Heart right ventricle (tissue), 16 donors: Measurements from ENCODE around the gene ABCB10. TPM values are rescaled to one million over a fixed set of nuclear protein-coding genes. Genes with fewer than 3 reads are reported as not detected.

Source experiments
- ATAC-seq, 8 donors: fragments of 200-7000 bp; cut with Tn5 transposase; one replicate each; pipeline ENCODE4 v1.9.1; 2020; ENCODE audit warnings: mild to moderate bottlenecking in 8 of 8, moderate library complexity in 8 of 8, moderate number of reproducible peaks in 1 of 8
- DNase-seq, 2 donors: peaks; one replicate each; pipeline ENCODE4 v3.0.0-alpha.2; 2020
- H3K27ac ChIP-seq, 10 donors: fragments of 200-600 bp; sonication (generic) in 2 of 10; one replicate each; pipeline versions ENCODE4 v1.5.0 to v1.8.0; 2020 to 2022; ENCODE audit warnings: mild to moderate bottlenecking in 3 of 10
- H3K27me3 ChIP-seq, 7 donors: fragments of 200-600 bp; one replicate each; pipeline ENCODE4 v1.8.0; 2021 to 2022; ENCODE audit warnings: mild to moderate bottlenecking in 2 of 7
- H3K36me3 ChIP-seq, 9 donors: fragments of 200-600 bp; sonication (generic) in 1 of 9; one replicate each; pipeline versions ENCODE4 v1.5.0 to v1.8.0; 2020 to 2022; ENCODE audit warnings: mild to moderate bottlenecking in 2 of 9
- H3K4me1 ChIP-seq, 9 donors: fragments of 200-600 bp; sonication (generic) in 1 of 9; one replicate each; pipeline versions ENCODE4 v1.5.0 to v1.8.0; 2020 to 2022; ENCODE audit warnings: mild to moderate bottlenecking in 4 of 9
- H3K4me3 ChIP-seq, 10 donors: fragments of 200-600 bp; sonication (generic) in 2 of 10; one replicate each; pipeline versions ENCODE4 v1.5.0 to v1.8.0; 2020 to 2022; ENCODE audit warnings: mild to moderate bottlenecking in 7 of 10, moderate library complexity in 2 of 10
- H3K9me3 ChIP-seq, 11 donors: fragments of 200-600 bp in 10 of 11; sonication (generic) in 2 of 11; one replicate each; pipeline versions ENCODE4 v1.5.0 to v1.8.0; 2013 to 2022; ENCODE audit warnings: mild to moderate bottlenecking in 2 of 11, control low read depth in 1 of 11, moderate library complexity in 1 of 11
- WGBS, 2 donors: extraction: QIAGEN DNeasy Blood & Tissue Kit; methylation state at CpG; one replicate each; pipeline ENCODE4 v1.1.7; 2013; ENCODE audit warnings: inconsistent platforms in 1 of 2; 5-methylcytosine and 5-hydroxymethylcytosine counted together
- intact Hi-C, 10 donors: fragments of 100-400 bp; cut with DNase I; formaldehyde crosslinking; loops; one replicate each; pipeline versions ENCODE4 v1.11.1 to v1.14.2; 2022
- polyA plus RNA-seq, 2 donors: library from polyadenylated mRNA; stranded (reverse); fragments of 200-250 nt; gene quantifications; one replicate each; pipeline ENCODE4 v1.2.3, GENCODE V29; 2013
- total RNA-seq, 10 donors: library from RNA; stranded (reverse); fragmentation: NEBNext Ultra II Directional in 3 of 10; extraction: Animal tissue kit (Norgen Biotek cat#: 25700) in 3 of 10; gene quantifications; one replicate each; pipeline versions ENCODE4 v1.2.1 to v1.2.4, GENCODE V29; 2021 to 2023
- TF ChIP-seq, protein P1 (sequence below), 9 donors: fragments of 200-600 bp; sonication (generic) in 2 of 9; IDR thresholded peaks; one replicate each; pipeline versions ENCODE4 v1.5.0 to v1.8.0; 2021 to 2022; ENCODE audit warnings: antibody characterized with exemption in 9 of 9, mild to moderate bottlenecking in 5 of 9, moderate library complexity in 1 of 9
- donor health status: Arrhythmogenic right ventricular cardiomyopathy.
- donor health status: ischemic (EF 13 %, LVEDD 7.1; RV severe dilation, severe dysfunction).
- donor health status: healthy with polysubstance abuse.
- donor health status: DM: no; HTN: yes; CAD: no.
- donor health status: DM: no; HTN: no; CAD: no.
- donor health status: ischemic (EF 25% LVEDD 6.9; RV normal size, moderate dysfunction).
- donor health status: ischemic (EF 25% LVEDD 5.7; RV mildly dilated, moderate dysfunction).
- donor health status: healthy.
- donor health status: DM: yes; HTN: yes; CAD: no.
- donor health status: Ischemic cardiomyopathy.
- donor health status: ischemic (EF 35%, LVEDD 5.7; RV mildly dilated, moderate dysfunction).
- donor health status: nonischemic (EF 11% LVEDD 7.7; RV severe dilation, severe dysfunction).
- donor health status: DM: yes; HTN: yes; CAD: no.
- donor health status: PGD.
- donor health status: ischemic (EF 29% LVEDD 5.4; RV normal size, mild dysfunction).
- donor health status: nonischemic (EF 23%, LVEDD 6.1; RV moderate dilation, normal function).

The ABCB10 gene
- total and polyA plus RNA-seq, 12 donors = 4.2 to 13.5 (median 11.3) TPM

- Histone ChIP-seq H3K9me3 (no peaks in the 10 kb centered on the region), H3K27ac (peak overlapping the region in 8 of 10 donors; percentile 7 to 63 (median 36)), H3K4me3 (no peak overlapping the region), H3K36me3 (no peaks in the 10 kb centered on the region), H3K27me3 (no peaks in the 10 kb centered on the region), H3K4me1 (peaks cover 9 to 39% (median 28%) of the 10 kb centered on the region in 9 donors)
- TF ChIP-seq, protein P1, sequence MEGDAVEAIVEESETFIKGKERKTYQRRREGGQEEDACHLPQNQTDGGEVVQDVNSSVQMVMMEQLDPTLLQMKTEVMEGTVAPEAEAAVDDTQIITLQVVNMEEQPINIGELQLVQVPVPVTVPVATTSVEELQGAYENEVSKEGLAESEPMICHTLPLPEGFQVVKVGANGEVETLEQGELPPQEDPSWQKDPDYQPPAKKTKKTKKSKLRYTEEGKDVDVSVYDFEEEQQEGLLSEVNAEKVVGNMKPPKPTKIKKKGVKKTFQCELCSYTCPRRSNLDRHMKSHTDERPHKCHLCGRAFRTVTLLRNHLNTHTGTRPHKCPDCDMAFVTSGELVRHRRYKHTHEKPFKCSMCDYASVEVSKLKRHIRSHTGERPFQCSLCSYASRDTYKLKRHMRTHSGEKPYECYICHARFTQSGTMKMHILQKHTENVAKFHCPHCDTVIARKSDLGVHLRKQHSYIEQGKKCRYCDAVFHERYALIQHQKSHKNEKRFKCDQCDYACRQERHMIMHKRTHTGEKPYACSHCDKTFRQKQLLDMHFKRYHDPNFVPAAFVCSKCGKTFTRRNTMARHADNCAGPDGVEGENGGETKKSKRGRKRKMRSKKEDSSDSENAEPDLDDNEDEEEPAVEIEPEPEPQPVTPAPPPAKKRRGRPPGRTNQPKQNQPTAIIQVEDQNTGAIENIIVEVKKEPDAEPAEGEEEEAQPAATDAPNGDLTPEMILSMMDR (IDR thresholded peaks at IDR 0.05) = no peak
- intact Hi-C loops = no loop called here
- 95 to 97% methylated on average over 4 of the region's 4 CpGs for WGBS, 2 donors
- ATAC-seq = no peak
- DNase-seq = no peak
Measured at GRCh38 chr1:229582715-229583114, 24.2 kb upstream of the ABCB10 start.

DNA sequence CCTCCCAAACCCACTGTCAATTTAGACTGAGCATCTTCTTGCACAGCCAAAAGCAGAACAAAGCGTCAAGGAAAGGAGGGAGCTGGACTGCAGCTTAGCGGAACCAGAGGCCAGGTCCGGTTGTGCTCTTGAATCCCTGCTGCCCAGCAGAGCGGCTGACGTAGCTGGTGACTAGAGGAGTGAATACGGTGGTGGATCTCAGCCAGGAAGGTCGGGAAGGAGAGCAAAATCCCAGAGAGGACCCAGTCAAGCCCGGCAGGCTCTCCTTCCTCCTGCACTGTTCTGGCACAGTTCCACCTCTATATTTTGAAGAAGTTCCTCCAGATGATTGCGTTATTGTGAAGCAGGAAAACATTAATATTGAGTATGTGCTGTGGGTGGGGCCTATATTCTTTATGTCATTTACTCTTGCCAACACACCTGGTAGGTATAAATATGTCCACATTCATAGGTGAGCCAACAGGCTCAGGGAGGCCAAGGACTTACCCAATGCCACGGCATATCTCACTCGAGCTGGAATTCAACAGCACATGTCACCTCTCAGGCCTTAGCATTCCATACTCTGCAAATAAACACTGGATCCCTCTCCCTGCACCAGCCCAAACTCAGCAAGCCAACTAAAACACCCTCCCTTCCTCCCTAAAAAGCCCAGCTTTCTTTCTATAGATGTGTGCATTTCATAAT is 23.6 kb upstream of the ABCB10 start:
- Histone ChIP-seq H3K27me3 (no peaks in the 10 kb centered on the region), H3K4me3 (no peak overlapping the region), H3K36me3 (no peaks in the 10 kb centered on the region), H3K27ac (peak overlapping the region in 8 of 10 donors; percentile 7 to 63 (median 36)), H3K9me3 (no peaks in the 10 kb centered on the region), H3K4me1 (peaks cover 9 to 39% (median 28%) of the 10 kb centered on the region in 9 donors)
- peak; percentile 31 to 85 (median 74) for ATAC-seq
- intact Hi-C loops = no loop called here
- TF ChIP-seq, protein P1 (IDR thresholded peaks at IDR 0.05) = no peak
- 18 to 23% methylated on average over 11 of the region's 11 CpGs for WGBS, 2 donors
- peak; percentile 62 to 80 for DNase-seq

DNA sequence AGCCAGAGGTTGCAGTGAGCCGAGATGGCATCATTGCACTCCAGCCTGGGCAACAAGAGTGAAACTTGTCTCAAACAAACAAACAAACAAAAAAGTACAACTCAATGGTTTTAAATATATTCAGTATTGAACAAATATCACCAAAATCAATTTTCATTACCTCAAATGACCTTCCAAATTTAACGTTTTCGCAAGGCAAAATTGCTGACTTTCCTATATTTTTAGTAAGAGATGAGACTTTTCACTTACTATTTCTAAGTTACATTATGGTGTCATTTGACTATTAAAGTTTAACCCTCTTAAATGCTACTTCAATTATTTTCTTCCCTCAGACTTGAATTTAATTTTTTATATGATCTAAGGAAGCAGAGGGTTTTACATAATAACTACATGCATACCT is 23.0 kb upstream of the ABCB10 start:
- DNase-seq (no peak), ATAC-seq (no peak)
- Histone ChIP-seq H3K27me3 (no peaks in the 10 kb centered on the region), H3K27ac (peak overlapping the region in 4 of 10 donors; percentile 28 to 54 (median 36)), H3K9me3 (no peaks in the 10 kb centered on the region), H3K4me3 (no peak overlapping the region), H3K4me1 (peaks cover 9 to 39% (median 28%) of the 10 kb centered on the region in 9 donors), H3K36me3 (no peaks in the 10 kb centered on the region)
- TF ChIP-seq, protein P1 (IDR thresholded peaks at IDR 0.05) = no peak
- 89 to 91% methylated on average over 3 of the region's 3 CpGs for WGBS, 2 donors
- intact Hi-C loops = no loop called here

DNA sequence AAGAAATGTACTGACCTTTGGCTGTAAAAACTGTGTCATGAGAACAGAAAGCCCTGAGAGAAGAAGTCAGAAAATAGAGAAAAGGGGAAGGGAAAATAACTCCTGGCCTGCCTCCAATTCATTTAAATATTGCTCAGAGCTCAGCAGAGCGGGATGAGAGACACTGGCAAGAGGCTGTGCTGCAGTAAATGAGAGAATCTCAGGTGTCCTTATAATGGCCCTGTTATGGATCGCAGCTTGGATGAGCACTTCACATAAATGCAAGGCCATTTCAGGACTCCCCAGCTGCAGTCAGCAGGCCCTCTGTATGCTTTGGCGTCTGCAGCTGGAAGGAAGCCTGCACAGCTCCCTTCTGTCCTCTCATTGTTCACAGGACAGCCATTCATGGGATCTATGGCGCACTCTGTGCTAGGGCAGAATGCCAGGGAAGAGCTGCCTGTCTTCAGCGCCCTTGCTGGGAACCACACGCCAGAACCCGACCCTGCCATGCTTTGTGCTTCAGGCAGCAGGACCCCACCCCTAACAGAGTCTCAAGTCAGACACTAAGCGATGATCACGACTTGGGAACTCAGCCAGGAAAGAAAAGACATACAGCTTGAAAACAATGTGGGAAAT is 20.7 kb upstream of the ABCB10 start:
- Histone ChIP-seq H3K27ac (peak overlapping the region in 9 of 10 donors; percentile 42 to 81 (median 66)), H3K4me1 (peaks cover 9 to 39% (median 28%) of the 10 kb centered on the region in 9 donors), H3K4me3 (peak overlapping the region in 6 of 10 donors; percentile 3 to 32 (median 23)), H3K36me3 (no peaks in the 10 kb centered on the region), H3K9me3 (no peaks in the 10 kb centered on the region), H3K27me3 (no peaks in the 10 kb centered on the region)
- peak; percentile 76 to 92 (median 88) for ATAC-seq
- TF ChIP-seq, protein P1 (IDR thresholded peaks at IDR 0.05) = no peak
- 8 to 18% methylated on average over 9 of the region's 9 CpGs for WGBS, 2 donors
- intact Hi-C loops = loop anchor here in 1 of 10 donors (5.0 kb wide), 1 partner anchor 38 kb away; no protein-coding TSS in a partner anchor
- DNase-seq = peak; percentile 57 to 71
